ENCODE measurements around the gene CPA4. TPM values are rescaled to one million over a fixed set of nuclear protein-coding genes. Genes with fewer than 3 reads are reported as not detected.

Gene CPA4
- total RNA-seq, 1 donor from 2014 or later: 2.1 TPM

DNA sequence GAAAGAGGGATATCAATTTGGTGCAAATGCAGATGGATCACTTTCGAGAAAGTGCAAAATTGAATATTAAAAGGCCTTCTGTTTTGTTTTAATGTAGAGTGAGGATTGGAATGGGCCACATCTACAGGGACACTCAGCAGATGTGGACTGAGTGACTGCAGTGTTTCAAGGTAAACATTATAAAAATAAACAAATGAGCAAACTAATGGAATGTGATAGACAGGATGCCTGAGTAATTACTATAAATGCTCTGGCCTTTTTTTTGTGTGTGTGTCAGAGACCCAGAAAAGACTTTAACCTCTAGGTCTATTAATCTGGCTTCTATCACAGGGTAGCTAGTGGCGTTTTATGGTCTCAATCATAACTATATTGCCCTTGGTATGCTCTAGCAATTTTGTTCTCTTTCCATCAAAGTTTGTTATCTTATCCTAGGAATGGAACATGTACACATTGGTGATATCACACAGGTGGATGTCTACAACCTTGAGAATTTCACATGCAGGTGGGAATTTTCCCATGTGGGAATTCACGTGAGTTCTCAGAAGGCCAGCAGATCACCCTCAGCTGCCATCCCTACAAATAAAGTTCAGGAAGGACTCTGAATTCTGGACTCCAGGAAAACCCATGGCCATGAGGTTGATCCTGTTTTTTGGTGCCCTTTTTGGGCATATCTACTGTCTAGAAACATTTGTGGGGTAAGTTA is 26.6 kb upstream of the CPA4 start, which contains the start of gene CPA2:
Gene CPA2, plus strand, starts transcription at position 606 of the 703 bp plus-strand sequence. Its CDS starts 19 bp downstream, at position 625.
- no peak within 1 kb of the TSS for H3K4me3 ChIP-seq (ENCODE audit: low read length in 3 of 3)
- peaks cover 0 to 3% (median 0%) of the 10 kb centered on the region in 3 donors for H3K27me3 ChIP-seq (ENCODE audit: control insufficient read depth in 3 of 3, insufficient read depth in 3 of 3, low read length in 3 of 3)
- H3K9ac ChIP-seq (ENCODE audit: low read depth in 1 of 3, low read length in 3 of 3): no peak within 1 kb of the TSS
- H3K9me3 ChIP-seq (ENCODE audit: control insufficient read depth in 3 of 3, low read length in 3 of 3): no peaks in the 10 kb centered on the region
- H3K4me1 ChIP-seq (ENCODE audit: control insufficient read depth in 3 of 3, insufficient read depth in 3 of 3, low read length in 3 of 3): peaks cover 0 to 4% (median 0%) of the 10 kb centered on the region in 3 donors
- H3K36me3 ChIP-seq (ENCODE audit: control insufficient read depth in 3 of 3, insufficient read depth in 3 of 3, low read length in 3 of 3): no peaks in the 10 kb centered on the region
- no peak within 1 kb of the TSS for H3K27ac ChIP-seq (ENCODE audit: low read depth, low read length)

DNA sequence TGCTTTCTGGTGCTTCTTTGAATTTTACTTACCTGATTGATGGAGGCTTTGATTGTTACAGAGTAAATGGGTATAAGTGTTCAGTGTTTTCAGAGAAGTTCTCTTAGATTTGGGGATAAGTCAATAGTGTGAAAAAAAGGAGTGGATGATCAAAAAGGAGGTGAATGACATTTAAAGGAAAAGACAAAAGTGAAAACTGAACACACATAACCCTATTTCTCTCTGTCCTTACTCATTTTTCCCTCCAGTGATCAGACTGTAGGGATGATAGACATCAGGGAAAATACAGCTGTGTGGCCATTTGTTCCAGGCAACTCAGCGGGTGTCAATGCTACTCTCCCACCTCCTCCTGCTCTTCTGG is 26.0 kb upstream of the CPA4 start:
- H3K4me3 ChIP-seq (ENCODE audit: low read length in 3 of 3): no peak overlapping the region
- H3K9ac ChIP-seq (ENCODE audit: low read depth in 1 of 3, low read length in 3 of 3): no peak overlapping the region
- H3K27ac ChIP-seq (ENCODE audit: low read depth, low read length): no peak overlapping the region
- no peaks in the 10 kb centered on the region for H3K9me3 ChIP-seq (ENCODE audit: control insufficient read depth in 3 of 3, low read length in 3 of 3)
- peaks cover 0 to 4% (median 0%) of the 10 kb centered on the region in 3 donors for H3K4me1 ChIP-seq (ENCODE audit: control insufficient read depth in 3 of 3, insufficient read depth in 3 of 3, low read length in 3 of 3)
- peaks cover 0 to 6% (median 0%) of the 10 kb centered on the region in 3 donors for H3K27me3 ChIP-seq (ENCODE audit: control insufficient read depth in 3 of 3, insufficient read depth in 3 of 3, low read length in 3 of 3)
- no peaks in the 10 kb centered on the region for H3K36me3 ChIP-seq (ENCODE audit: control insufficient read depth in 3 of 3, insufficient read depth in 3 of 3, low read length in 3 of 3)

DNA sequence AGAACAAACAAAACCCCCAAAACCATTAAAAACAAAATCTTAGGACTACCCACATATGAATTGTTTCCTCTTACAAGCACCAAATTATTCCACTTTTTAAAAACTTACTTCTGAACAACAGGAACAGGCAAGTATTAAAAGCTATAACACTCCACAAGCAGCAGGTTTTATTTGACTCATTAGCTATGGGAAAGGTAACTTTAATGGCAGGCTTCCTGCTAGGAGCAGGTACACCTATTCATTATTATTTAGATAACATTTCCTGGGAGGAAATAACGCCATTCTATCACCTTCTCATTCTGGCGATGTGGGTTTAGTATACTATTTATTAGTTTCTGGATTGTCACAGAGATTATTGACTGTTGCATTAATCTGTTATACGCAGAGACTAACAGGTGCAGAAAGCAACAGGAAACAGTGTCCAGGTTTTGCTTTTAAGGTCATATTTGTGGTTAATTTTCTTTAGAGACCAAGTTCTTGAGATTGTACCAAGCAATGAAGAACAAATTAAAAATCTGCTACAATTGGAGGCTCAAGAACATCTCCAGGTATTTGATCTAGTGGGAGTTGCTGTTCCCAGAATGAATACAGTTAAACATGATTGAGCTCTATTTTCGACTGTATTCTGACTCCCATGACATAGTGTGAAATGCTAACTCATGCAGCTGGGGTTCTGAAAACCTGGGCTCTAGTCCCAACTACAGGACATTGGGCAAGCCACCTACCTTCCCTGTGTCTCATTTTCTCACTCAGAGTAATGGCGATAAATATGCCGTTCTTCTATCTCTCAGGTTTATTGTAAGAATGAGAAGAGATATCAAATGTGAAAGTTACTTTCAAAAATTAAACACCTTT is 24.3 kb upstream of the CPA4 start:
- peaks cover 0 to 15% (median 6%) of the 10 kb centered on the region in 3 donors for H3K27me3 ChIP-seq (ENCODE audit: control insufficient read depth in 3 of 3, insufficient read depth in 3 of 3, low read length in 3 of 3)
- no peak overlapping the region for H3K4me3 ChIP-seq (ENCODE audit: low read length in 3 of 3)
- no peaks in the 10 kb centered on the region for H3K9me3 ChIP-seq (ENCODE audit: control insufficient read depth in 3 of 3, low read length in 3 of 3)
- H3K4me1 ChIP-seq (ENCODE audit: control insufficient read depth in 3 of 3, insufficient read depth in 3 of 3, low read length in 3 of 3): peaks cover 4 to 12% (median 9%) of the 10 kb centered on the region in 3 donors
- H3K36me3 ChIP-seq (ENCODE audit: control insufficient read depth in 3 of 3, insufficient read depth in 3 of 3, low read length in 3 of 3): no peaks in the 10 kb centered on the region
- H3K27ac ChIP-seq (ENCODE audit: low read depth, low read length): no peak overlapping the region
- no peak overlapping the region for H3K9ac ChIP-seq (ENCODE audit: low read depth in 1 of 3, low read length in 3 of 3)

DNA sequence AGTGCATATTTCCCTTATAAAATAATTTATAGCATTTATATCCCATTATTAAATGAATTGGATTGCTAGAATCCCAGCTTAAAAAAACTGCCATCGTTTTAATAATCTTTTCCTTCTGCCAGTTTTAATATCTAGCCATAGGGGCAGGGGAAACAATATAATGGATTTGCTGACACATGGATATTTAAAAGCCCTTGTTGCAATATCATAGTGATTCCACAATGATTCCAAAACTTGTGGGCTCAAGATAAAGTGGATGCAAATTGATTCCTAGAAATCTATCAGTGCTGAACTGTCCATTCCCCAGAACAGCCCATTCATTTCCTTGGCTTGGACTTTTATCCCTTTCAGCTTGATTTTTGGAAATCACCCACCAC is 23.7 kb upstream of the CPA4 start:
- Histone ChIP-seq H3K27ac (ENCODE audit: low read depth, low read length) (no peak overlapping the region), H3K36me3 (ENCODE audit: control insufficient read depth in 3 of 3, insufficient read depth in 3 of 3, low read length in 3 of 3) (no peaks in the 10 kb centered on the region), H3K9me3 (ENCODE audit: control insufficient read depth in 3 of 3, low read length in 3 of 3) (no peaks in the 10 kb centered on the region), H3K27me3 (ENCODE audit: control insufficient read depth in 3 of 3, insufficient read depth in 3 of 3, low read length in 3 of 3) (peaks cover 0 to 17% (median 10%) of the 10 kb centered on the region in 3 donors), H3K4me3 (ENCODE audit: low read length in 3 of 3) (no peak overlapping the region), H3K9ac (ENCODE audit: low read depth in 1 of 3, low read length in 3 of 3) (no peak overlapping the region), H3K4me1 (ENCODE audit: control insufficient read depth in 3 of 3, insufficient read depth in 3 of 3, low read length in 3 of 3) (peaks cover 4 to 16% (median 9%) of the 10 kb centered on the region in 3 donors)

DNA sequence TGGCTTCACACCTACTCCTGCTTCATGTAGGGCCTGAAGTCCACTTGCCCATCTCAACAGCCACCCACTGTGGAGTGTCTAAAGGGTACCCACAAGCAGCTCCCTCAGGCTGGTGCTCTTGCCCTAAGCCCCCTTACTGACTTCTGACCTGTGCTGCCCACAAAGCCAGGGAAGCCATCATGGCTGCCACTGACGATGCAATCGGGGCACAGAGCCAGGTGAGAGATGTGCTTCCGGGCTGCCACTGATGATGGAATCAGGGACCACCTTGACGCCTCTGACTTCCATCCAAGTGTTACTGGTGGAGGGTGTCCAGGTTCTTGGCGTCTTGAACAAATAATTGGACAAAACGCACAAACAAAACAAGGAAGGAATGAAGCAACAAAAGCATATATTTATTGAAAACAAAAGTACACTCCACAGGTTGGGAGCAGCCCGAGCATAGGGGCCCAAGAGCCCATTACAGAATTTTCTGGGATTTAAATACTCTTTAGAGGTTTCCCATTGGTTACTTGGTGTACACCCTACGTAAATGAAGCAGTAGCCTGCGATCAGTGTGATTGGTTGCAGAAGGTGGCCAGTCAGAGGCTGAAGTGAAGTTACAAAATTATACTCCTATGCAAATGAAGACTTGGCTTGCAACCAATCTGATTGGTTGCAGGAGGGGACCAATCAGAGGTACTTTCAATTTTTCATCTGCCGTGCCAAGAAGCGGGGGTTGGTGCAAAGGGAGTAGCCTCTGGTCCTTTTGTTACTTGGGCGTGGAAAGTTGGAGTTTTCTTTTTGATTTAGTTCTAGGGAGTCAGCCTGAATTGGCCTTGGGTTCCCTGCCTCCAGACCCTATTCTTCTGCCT is 21.8 kb upstream of the CPA4 start:
- no peak overlapping the region for H3K27ac ChIP-seq (ENCODE audit: low read depth, low read length)
- H3K4me3 ChIP-seq (ENCODE audit: low read length in 3 of 3): no peak overlapping the region
- peaks cover 7 to 16% (median 9%) of the 10 kb centered on the region in 3 donors for H3K4me1 ChIP-seq (ENCODE audit: control insufficient read depth in 3 of 3, insufficient read depth in 3 of 3, low read length in 3 of 3)
- no peaks in the 10 kb centered on the region for H3K36me3 ChIP-seq (ENCODE audit: control insufficient read depth in 3 of 3, insufficient read depth in 3 of 3, low read length in 3 of 3)
- H3K9me3 ChIP-seq (ENCODE audit: control insufficient read depth in 3 of 3, low read length in 3 of 3): no peaks in the 10 kb centered on the region
- no peak overlapping the region for H3K9ac ChIP-seq (ENCODE audit: low read depth in 1 of 3, low read length in 3 of 3)
- H3K27me3 ChIP-seq (ENCODE audit: control insufficient read depth in 3 of 3, insufficient read depth in 3 of 3, low read length in 3 of 3): peaks cover 3 to 28% (median 16%) of the 10 kb centered on the region in 3 donors

DNA sequence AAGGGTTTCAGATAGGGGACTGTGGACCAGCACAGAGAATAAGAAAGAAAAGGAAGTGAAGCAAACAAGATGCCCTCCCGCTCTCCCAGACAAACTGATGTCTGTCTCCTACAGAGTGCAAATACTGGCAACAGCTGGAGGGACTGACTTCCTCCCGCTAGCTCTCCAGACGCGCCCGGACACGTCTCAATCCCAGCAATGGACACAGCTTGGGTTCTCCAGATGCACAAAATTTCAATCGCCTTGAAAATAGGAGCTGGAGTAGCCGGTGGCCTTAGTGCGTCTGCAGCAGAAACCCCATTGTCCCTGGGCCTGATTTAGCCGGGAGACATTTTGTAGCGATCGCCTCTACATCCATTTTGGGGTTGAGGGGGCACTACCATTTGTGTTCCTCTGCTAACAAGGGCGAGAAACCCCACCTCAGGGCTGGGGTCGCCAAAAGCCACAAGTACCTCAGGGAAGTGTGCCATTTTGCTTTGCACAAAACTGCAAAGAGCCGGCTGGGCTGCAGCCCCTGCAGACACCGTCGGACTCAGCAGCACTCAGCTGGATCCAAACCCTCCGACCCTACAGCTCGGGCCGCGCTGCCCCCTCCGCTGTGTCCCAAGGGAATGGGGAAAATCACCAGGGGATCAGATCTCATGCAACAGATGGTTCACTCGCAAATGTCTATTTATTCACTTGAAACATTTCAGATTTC is 20.4 kb upstream of the CPA4 start:
- H3K27me3 ChIP-seq (ENCODE audit: control insufficient read depth in 3 of 3, insufficient read depth in 3 of 3, low read length in 3 of 3): peaks cover 3 to 31% (median 19%) of the 10 kb centered on the region in 3 donors

DNA sequence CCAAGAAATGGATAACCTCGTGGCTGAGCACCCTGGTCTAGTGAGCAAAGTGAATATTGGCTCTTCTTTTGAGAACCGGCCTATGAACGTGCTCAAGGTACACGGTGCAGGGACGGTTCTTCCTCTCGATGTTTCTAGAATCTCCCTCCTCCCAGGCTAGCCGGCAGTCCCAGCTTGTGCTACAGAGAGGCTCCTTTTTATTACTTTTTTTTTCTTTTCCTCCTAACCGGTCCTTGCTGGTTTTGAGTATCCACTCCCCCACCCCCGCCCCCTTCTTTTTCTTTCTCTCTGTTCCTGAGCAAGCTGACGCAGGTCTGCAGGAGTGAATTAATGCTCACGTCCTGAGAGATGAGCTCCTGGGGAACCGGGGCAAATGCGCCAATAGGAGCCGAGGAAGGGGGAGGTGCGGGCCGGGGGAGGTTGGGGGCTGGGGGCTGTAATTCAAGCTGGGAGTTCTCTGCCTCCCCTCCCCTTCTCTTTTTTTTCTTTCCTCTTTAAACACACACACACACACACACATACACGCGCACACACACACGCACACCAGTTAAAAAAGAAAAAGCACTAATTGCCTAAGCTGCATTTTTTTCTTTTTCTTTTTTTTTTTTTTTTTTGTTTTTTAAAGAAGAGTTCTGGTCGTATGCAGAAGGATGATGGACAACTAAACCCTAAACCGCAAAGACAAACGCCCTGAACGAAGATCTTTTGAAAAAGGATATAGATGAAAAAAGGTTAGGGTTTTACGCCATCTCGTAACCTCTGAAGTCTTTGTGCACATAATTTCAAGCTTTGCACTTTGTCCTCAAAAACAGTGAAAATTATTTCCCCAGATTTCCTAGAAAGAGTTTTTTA is 19.7 kb upstream of the CPA4 start:
- peak overlapping the region in 1 of 3 donors; percentile 41 for H3K9ac ChIP-seq (ENCODE audit: low read depth in 1 of 3, low read length in 3 of 3)
- H3K9me3 ChIP-seq (ENCODE audit: control insufficient read depth in 3 of 3, low read length in 3 of 3): no peaks in the 10 kb centered on the region
- H3K36me3 ChIP-seq (ENCODE audit: control insufficient read depth in 3 of 3, insufficient read depth in 3 of 3, low read length in 3 of 3): no peaks in the 10 kb centered on the region
- H3K4me3 ChIP-seq (ENCODE audit: low read length in 3 of 3): peak overlapping the region; percentile 50 to 66 (median 51)
- peaks cover 7 to 23% (median 9%) of the 10 kb centered on the region in 3 donors for H3K4me1 ChIP-seq (ENCODE audit: control insufficient read depth in 3 of 3, insufficient read depth in 3 of 3, low read length in 3 of 3)
- no peak overlapping the region for H3K27ac ChIP-seq (ENCODE audit: low read depth, low read length)
- peaks cover 3 to 34% (median 22%) of the 10 kb centered on the region in 3 donors for H3K27me3 ChIP-seq (ENCODE audit: control insufficient read depth in 3 of 3, insufficient read depth in 3 of 3, low read length in 3 of 3)

More for the DNA sequence above, 20.4 kb upstream of the CPA4 start:
- Histone ChIP-seq H3K36me3 (ENCODE audit: control insufficient read depth in 3 of 3, insufficient read depth in 3 of 3, low read length in 3 of 3) (no peaks in the 10 kb centered on the region), H3K9ac (ENCODE audit: low read depth in 1 of 3, low read length in 3 of 3) (peak overlapping the region in 2 of 3 donors; percentile 33 to 41), H3K4me3 (ENCODE audit: low read length in 3 of 3) (peak overlapping the region; percentile 50 to 66 (median 51)), H3K27ac (ENCODE audit: low read depth, low read length) (no peak overlapping the region), H3K4me1 (ENCODE audit: control insufficient read depth in 3 of 3, insufficient read depth in 3 of 3, low read length in 3 of 3) (peaks cover 7 to 16% (median 9%) of the 10 kb centered on the region in 3 donors), H3K9me3 (ENCODE audit: control insufficient read depth in 3 of 3, low read length in 3 of 3) (no peaks in the 10 kb centered on the region)

DNA sequence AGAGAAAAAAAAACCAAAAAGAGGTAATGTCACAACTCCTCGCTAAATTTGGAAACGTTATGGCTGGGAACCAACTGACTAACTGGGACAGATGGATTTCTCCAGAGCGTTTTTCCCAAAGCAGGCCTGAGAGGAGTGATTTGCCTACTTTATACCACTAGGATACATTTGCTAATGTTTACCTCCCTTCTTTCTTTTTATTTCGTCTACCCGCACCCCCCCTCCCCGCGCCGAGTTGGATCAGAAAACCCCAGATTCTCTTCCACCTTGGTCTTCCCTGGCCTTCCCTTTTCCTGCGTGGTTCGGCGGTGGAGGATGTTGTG is 19.1 kb upstream of the CPA4 start:
- Histone ChIP-seq H3K27me3 (ENCODE audit: control insufficient read depth in 3 of 3, insufficient read depth in 3 of 3, low read length in 3 of 3) (peaks cover 3 to 34% (median 22%) of the 10 kb centered on the region in 3 donors), H3K9me3 (ENCODE audit: control insufficient read depth in 3 of 3, low read length in 3 of 3) (no peaks in the 10 kb centered on the region), H3K36me3 (ENCODE audit: control insufficient read depth in 3 of 3, insufficient read depth in 3 of 3, low read length in 3 of 3) (no peaks in the 10 kb centered on the region), H3K4me1 (ENCODE audit: control insufficient read depth in 3 of 3, insufficient read depth in 3 of 3, low read length in 3 of 3) (peaks cover 7 to 21% (median 9%) of the 10 kb centered on the region in 3 donors), H3K9ac (ENCODE audit: low read depth in 1 of 3, low read length in 3 of 3) (no peak overlapping the region), H3K27ac (ENCODE audit: low read depth, low read length) (no peak overlapping the region), H3K4me3 (ENCODE audit: low read length in 3 of 3) (peak overlapping the region in 1 of 3 donors; percentile 63)

All from skeletal muscle tissue (tissue), 4 donors.